CD4-positive, alpha-beta T cell (primary cell): ENCODE results near the gene BLNK. TPM values are rescaled to one million over a fixed set of nuclear protein-coding genes. Genes with fewer than 3 reads are reported as not detected.
A peak's percentile ranks its signal among the peaks of the same experiment; 100 is the strongest.

Experiments
- ATAC-seq: fragments of 200-7000 bp; cut with Tn5 transposase; one replicate; pipeline ENCODE4 v1.10.0; 2022; ENCODE audit warnings: mild to moderate bottlenecking; ENCODE audit not compliant: poor library complexity
- CTCF ChIA-PET: fragments of 350-600 bp; sonication (Branson Sonifier 250); formaldehyde crosslinking; loops from one replicate; lab custom pipeline; 2021; ENCODE audit warnings: antibody characterized with exemption, inconsistent platforms; lab: Charles Lee
- POLR2A ChIA-PET: fragments of 350-600 bp; sonication (Branson Sonifier 250); formaldehyde crosslinking; loops from one replicate; lab custom pipeline; 2021; ENCODE audit warnings: antibody characterized with exemption, inconsistent platforms; lab: Charles Lee
- DNase-seq, 14 experiments: peaks; one replicate each; pipeline ENCODE4 v3.0.0-alpha.2; 2013 to 2020; ENCODE audit warnings: mixed read lengths in 2 of 14
- H3K27ac ChIP-seq, 2 donors: one replicate each; pipeline versions ENCODE4 v1.5.1 to v1.7.0; 2013; ENCODE audit warnings: low read length in 2 of 2, low read depth in 1 of 2, mild to moderate bottlenecking in 1 of 2
- H3K27me3 ChIP-seq, 2 experiments: 1 replicate in 1 of 2; 2 replicates in 1 of 2; pipeline versions ENCODE4 v1.6.1 to v1.7.0; 2013; ENCODE audit warnings: low read length in 2 of 2, control low read depth in 1 of 2, mild to moderate bottlenecking in 1 of 2, moderate library complexity in 1 of 2; ENCODE audit not compliant: insufficient read depth in 2 of 2, control insufficient read depth in 1 of 2
- H3K36me3 ChIP-seq: one replicate; pipeline ENCODE4 v1.6.1; 2013; ENCODE audit warnings: low read length, control low read depth; ENCODE audit not compliant: insufficient read depth
- H3K4me1 ChIP-seq: one replicate; pipeline ENCODE4 v1.6.1; 2013; ENCODE audit warnings: low read length, control low read depth; ENCODE audit not compliant: insufficient read depth
- H3K4me3 ChIP-seq: one replicate; pipeline ENCODE4 v1.5.1; 2013; ENCODE audit warnings: mild to moderate bottlenecking, low read length, moderate library complexity
- H3K9me3 ChIP-seq, 2 experiments: 1 replicate in 1 of 2; 2 replicates in 1 of 2; pipeline versions ENCODE4 v1.6.1 to v1.7.0; 2013; ENCODE audit warnings: low read length in 2 of 2, mild to moderate bottlenecking in 2 of 2, control low read depth in 1 of 2, moderate library complexity in 1 of 2; ENCODE audit not compliant: control insufficient read depth in 1 of 2, insufficient read depth in 1 of 2
- H3K27ac Mint-ChIP-seq: one replicate; pipeline ENCODE4 v1.8.0; 2020; ENCODE audit warnings: mixed read lengths
- H3K27me3 Mint-ChIP-seq: one replicate; pipeline ENCODE4 v1.8.0; 2021; ENCODE audit warnings: mixed read lengths
- H3K36me3 Mint-ChIP-seq: one replicate; pipeline ENCODE4 v1.8.0; 2021; ENCODE audit warnings: low read depth, mixed read lengths
- H3K4me1 Mint-ChIP-seq: one replicate; pipeline ENCODE4 v1.8.0; 2021; ENCODE audit warnings: low read depth, mixed read lengths
- H3K4me3 Mint-ChIP-seq: one replicate; pipeline ENCODE4 v1.8.0; 2020; ENCODE audit warnings: mild to moderate bottlenecking, mixed read lengths
- H3K9me3 Mint-ChIP-seq: one replicate; pipeline ENCODE4 v1.8.0; 2020; ENCODE audit warnings: mixed read lengths
- CTCF ChIP-seq: fragments of 200-600 bp; IDR thresholded peaks from one replicate; pipeline ENCODE4 v1.8.0; 2022; ENCODE audit warnings: antibody characterized with exemption, mild to moderate bottlenecking
- intact Hi-C, 2 experiments: fragments of 100-400 bp; cut with DNase I in 1 of 2; cut with micrococcal nuclease in 1 of 2; formaldehyde crosslinking; loops; one replicate each; pipeline versions ENCODE4 v1.15.1 to v1.9.0; 2023 to 2025; cut with DNase I, micrococcal nuclease
- total RNA-seq, 174 experiments: library from RNA in 2 of 174; stranded (reverse) in 2 of 174; gene quantifications; one replicate each; pipeline ENCODE4 v1.2.3 and lab custom pipeline; 2021 to 2026

BLNK gene
- total RNA-seq, 2 experiments from 2014 or later: not detected

GRCh38 chr10:96305019-96305418 lies 33.6 kb upstream of the BLNK start:
- intact Hi-C loops: no loop called here
- no peaks in the 10 kb centered on the region for H3K9me3 ChIP-seq
- peaks cover 24% of the 10 kb centered on the region for H3K27me3 Mint-ChIP-seq
- DNase-seq (no peak), ATAC-seq (no peak)
- H3K4me3 Mint-ChIP-seq: peak overlapping the region; percentile 36
- H3K36me3 ChIP-seq: no peaks in the 10 kb centered on the region
- H3K9me3 Mint-ChIP-seq: no peaks in the 10 kb centered on the region
- no peaks in the 10 kb centered on the region for H3K36me3 Mint-ChIP-seq
- H3K27me3 ChIP-seq: peaks cover 0 to 11% of the 10 kb centered on the region in 2 experiments
- ChIA-PET POLR2A (no interaction called here), CTCF (no interaction called here)
- H3K27ac ChIP-seq: no peak overlapping the region
- peaks cover 70% of the 10 kb centered on the region for H3K4me1 Mint-ChIP-seq
- no peak overlapping the region for H3K4me3 ChIP-seq
- H3K4me1 ChIP-seq: peaks cover 16% of the 10 kb centered on the region
- H3K27ac Mint-ChIP-seq: peak overlapping the region; percentile 74
- TF ChIP-seq CTCF: no peak

GRCh38 chr10:96304230-96304629 lies 32.9 kb upstream of the BLNK start, which contains the start of gene DNTT:
DNTT (plus strand) TSS chr10:96304434; CDS start chr10:96304498, 64 bp downstream.
- POLR2A ChIA-PET: no interaction called here
- H3K27me3 Mint-ChIP-seq: peaks cover 24% of the 10 kb centered on the region
- no peak for ATAC-seq

GRCh38 chr10:96301616-96302015 lies 30.2 kb upstream of the BLNK start:
- ATAC-seq: no peak
- peaks cover 38% of the 10 kb centered on the region for H3K4me1 ChIP-seq
- Mint-ChIP-seq H3K4me3 (no peak overlapping the region), H3K27ac (peak overlapping the region; percentile 89), H3K4me1 (peaks cover 92% of the 10 kb centered on the region), H3K9me3 (no peaks in the 10 kb centered on the region), H3K36me3 (no peaks in the 10 kb centered on the region), H3K27me3 (peaks cover 12% of the 10 kb centered on the region)
- H3K36me3 ChIP-seq: no peaks in the 10 kb centered on the region
- intact Hi-C loops: no loop called here
- no peak for TF ChIP-seq CTCF
- H3K27me3 ChIP-seq: peaks cover 0 to 9% of the 10 kb centered on the region in 2 experiments
- POLR2A ChIA-PET: interaction anchor here (1.5 to 1.6 kb wide), 2 partner anchors 9 to 14 kb away, joined by 3 read pairs; no protein-coding TSS in a partner anchor
- H3K4me3 ChIP-seq: no peak overlapping the region
- no peak overlapping the region for H3K27ac ChIP-seq
- no peak for DNase-seq
- CTCF ChIA-PET: no interaction called here
- no peaks in the 10 kb centered on the region for H3K9me3 ChIP-seq

More at GRCh38 chr10:96304230-96304629, 32.9 kb upstream of the BLNK start, which contains the start of gene DNTT:
- peak within 1 kb of the TSS; percentile 74 for H3K27ac Mint-ChIP-seq
- TF ChIP-seq CTCF: no peak
- CTCF ChIA-PET: no interaction called here
- H3K27ac ChIP-seq: no peak within 1 kb of the TSS
- no peaks in the 10 kb centered on the region for H3K9me3 Mint-ChIP-seq
- peaks cover 24% of the 10 kb centered on the region for H3K4me1 ChIP-seq
- H3K36me3 ChIP-seq: no peaks in the 10 kb centered on the region
- peak within 1 kb of the TSS; percentile 36 for H3K4me3 Mint-ChIP-seq
- peak in 1 of 14 experiments; percentile 11 for DNase-seq
- peaks cover 78% of the 10 kb centered on the region for H3K4me1 Mint-ChIP-seq
- H3K36me3 Mint-ChIP-seq: no peaks in the 10 kb centered on the region
- H3K9me3 ChIP-seq: no peaks in the 10 kb centered on the region
- intact Hi-C loops: no loop called here
- H3K4me3 ChIP-seq: no peak within 1 kb of the TSS
- peaks cover 0 to 11% of the 10 kb centered on the region in 2 experiments for H3K27me3 ChIP-seq
